ENCODE results near the gene NEO1.

GRCh38 chr15:73286311-73286710 is 234.0 kb downstream of the NEO1 start:
- TF ChIP-seq, protein P1, sequence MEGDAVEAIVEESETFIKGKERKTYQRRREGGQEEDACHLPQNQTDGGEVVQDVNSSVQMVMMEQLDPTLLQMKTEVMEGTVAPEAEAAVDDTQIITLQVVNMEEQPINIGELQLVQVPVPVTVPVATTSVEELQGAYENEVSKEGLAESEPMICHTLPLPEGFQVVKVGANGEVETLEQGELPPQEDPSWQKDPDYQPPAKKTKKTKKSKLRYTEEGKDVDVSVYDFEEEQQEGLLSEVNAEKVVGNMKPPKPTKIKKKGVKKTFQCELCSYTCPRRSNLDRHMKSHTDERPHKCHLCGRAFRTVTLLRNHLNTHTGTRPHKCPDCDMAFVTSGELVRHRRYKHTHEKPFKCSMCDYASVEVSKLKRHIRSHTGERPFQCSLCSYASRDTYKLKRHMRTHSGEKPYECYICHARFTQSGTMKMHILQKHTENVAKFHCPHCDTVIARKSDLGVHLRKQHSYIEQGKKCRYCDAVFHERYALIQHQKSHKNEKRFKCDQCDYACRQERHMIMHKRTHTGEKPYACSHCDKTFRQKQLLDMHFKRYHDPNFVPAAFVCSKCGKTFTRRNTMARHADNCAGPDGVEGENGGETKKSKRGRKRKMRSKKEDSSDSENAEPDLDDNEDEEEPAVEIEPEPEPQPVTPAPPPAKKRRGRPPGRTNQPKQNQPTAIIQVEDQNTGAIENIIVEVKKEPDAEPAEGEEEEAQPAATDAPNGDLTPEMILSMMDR (IDR thresholded peaks at IDR 0.05; ENCODE audit: poor library complexity, severe bottlenecking), result no peak
- TF ChIP-seq MXI1 (conservative IDR thresholded peaks at IDR 0.05; ENCODE audit: poor library complexity, severe bottlenecking) (no peak), SMC3 (conservative IDR thresholded peaks at IDR 0.05; ENCODE audit: poor library complexity) (no peak)

Measured in neural cell (in vitro differentiated cells).